Ascending aorta (tissue), 2 donors: ENCODE results near the gene SLA2. TPM values are rescaled to one million over a fixed set of nuclear protein-coding genes. Genes with fewer than 3 reads are reported as not detected.
A peak's percentile ranks its signal among the peaks of the same experiment; 100 is the strongest.

ENCODE experiments used
- DNase-seq, 2 donors: peaks; one replicate each; pipeline ENCODE4 v3.0.0-alpha.2; 2019; ENCODE audit warnings: low spot score in 2 of 2
- H3K27ac ChIP-seq, 2 donors: fragments of 200-600 bp; sonication (generic); one replicate each; pipeline ENCODE4 v1.5.1; 2016 to 2017; ENCODE audit warnings: mild to moderate bottlenecking in 1 of 2
- H3K27me3 ChIP-seq: fragments of 200-600 bp; sonication (generic); one replicate; pipeline ENCODE4 v1.5.1; 2017
- H3K36me3 ChIP-seq, 2 donors: fragments of 200-600 bp; sonication (generic); one replicate each; pipeline ENCODE4 v1.5.1; 2016
- H3K4me1 ChIP-seq, 2 donors: fragments of 200-600 bp; sonication (generic); one replicate each; pipeline ENCODE4 v1.5.1; 2016 to 2017; ENCODE audit warnings: mild to moderate bottlenecking in 1 of 2
- H3K4me3 ChIP-seq, 2 donors: fragments of 200-600 bp; sonication (generic); one replicate each; pipeline ENCODE4 v1.5.1; 2016 to 2017; ENCODE audit warnings: mild to moderate bottlenecking in 1 of 2
- H3K9me3 ChIP-seq, 2 donors: fragments of 200-600 bp; sonication (generic); one replicate each; pipeline ENCODE4 v1.5.1; 2016
- CTCF ChIP-seq, 3 experiments: fragments of 200-600 bp in 2 of 3; fragments of 450-650 bp in 1 of 3; sonication (generic) in 2 of 3; IDR thresholded peaks; one replicate each; pipeline ENCODE4 v1.5.1; 2016 to 2019; ENCODE audit warnings: antibody characterized with exemption in 3 of 3, mild to moderate bottlenecking in 1 of 3, moderate library complexity in 1 of 3
- intact Hi-C: fragments of 100-400 bp; cut with DNase I; formaldehyde crosslinking; loops from one replicate; pipeline ENCODE4 v1.15.1; 2023
- total RNA-seq: library from RNA; depleted of rRNA; stranded (reverse); fragments of >200 nt; gene quantifications from one replicate; pipeline ENCODE4 v1.1.0, GENCODE V29; 2016

The SLA2 gene
- total RNA-seq, 1 donor from 2014 or later: not detected

- Histone ChIP-seq H3K4me3 (no peak overlapping the region), H3K27ac (no peak overlapping the region), H3K36me3 (peaks cover 25 to 50% of the 10 kb centered on the region in 2 donors), H3K4me1 (no peaks in the 10 kb centered on the region), H3K9me3 (no peaks in the 10 kb centered on the region), H3K27me3 (no peaks in the 10 kb centered on the region)
- no peak for TF ChIP-seq CTCF (IDR thresholded peaks at IDR 0.05)
- no peak for DNase-seq
- intact Hi-C loops: no loop called here
Measured at GRCh38 chr20:36670665-36671357, 24.8 kb upstream of the SLA2 start.

GRCh38 chr20:36666181-36666740, 20.3 kb upstream of the SLA2 start:
- Histone ChIP-seq H3K4me3 (no peak overlapping the region), H3K27me3 (no peaks in the 10 kb centered on the region), H3K4me1 (no peaks in the 10 kb centered on the region), H3K36me3 (peaks cover 41 to 81% of the 10 kb centered on the region in 2 donors), H3K27ac (no peak overlapping the region), H3K9me3 (no peaks in the 10 kb centered on the region)
- intact Hi-C loops: loop anchor here (1.0 to 10.0 kb wide), 3 partner anchors 88 to 219 kb away; a partner anchor contains a TSS
- peak; percentile 23 to 45 (median 41) for TF ChIP-seq CTCF (IDR thresholded peaks at IDR 0.05)
- no peak for DNase-seq

- H3K36me3 ChIP-seq: peaks cover 32 to 88% of the 10 kb centered on the region in 2 donors
- no peaks in the 10 kb centered on the region for H3K9me3 ChIP-seq
- intact Hi-C loops: loop anchor here (10.0 kb wide), 1 partner anchor 222 kb away; no protein-coding TSS in a partner anchor
- no peak overlapping the region for H3K27ac ChIP-seq
- no peak for DNase-seq
- no peak overlapping the region for H3K4me3 ChIP-seq
- no peak for TF ChIP-seq CTCF (IDR thresholded peaks at IDR 0.05)
- H3K4me1 ChIP-seq: no peaks in the 10 kb centered on the region
- no peaks in the 10 kb centered on the region for H3K27me3 ChIP-seq
Measured at GRCh38 chr20:36663031-36663430, 17.0 kb upstream of the SLA2 start.

- TF ChIP-seq CTCF (IDR thresholded peaks at IDR 0.05): no peak
- Histone ChIP-seq H3K27ac (no peak overlapping the region), H3K4me1 (no peaks in the 10 kb centered on the region), H3K27me3 (no peaks in the 10 kb centered on the region), H3K36me3 (peaks cover 21 to 89% of the 10 kb centered on the region in 2 donors), H3K4me3 (no peak overlapping the region), H3K9me3 (no peaks in the 10 kb centered on the region)
- no peak for DNase-seq
- intact Hi-C loops: no loop called here
Measured at GRCh38 chr20:36658300-36658699, 12.3 kb upstream of the SLA2 start.

- no peak for DNase-seq
- Histone ChIP-seq H3K27ac (no peak overlapping the region), H3K4me3 (no peak overlapping the region), H3K36me3 (peaks cover 25 to 88% of the 10 kb centered on the region in 2 donors), H3K9me3 (no peaks in the 10 kb centered on the region), H3K4me1 (no peaks in the 10 kb centered on the region), H3K27me3 (no peaks in the 10 kb centered on the region)
- intact Hi-C loops: no loop called here
- no peak for TF ChIP-seq CTCF (IDR thresholded peaks at IDR 0.05)
Measured at GRCh38 chr20:36656733-36657132, 10.7 kb upstream of the SLA2 start.
